H1 (cell line): ENCODE data around the gene SOBP. TPM values are rescaled to one million over a fixed set of nuclear protein-coding genes. Genes with fewer than 3 reads are reported as not detected.

ENCODE experiments used
- BRCA1 ChIP-seq: IDR thresholded peaks from 2 replicates; pipeline ENCODE4 v1.6.1; 2012; ENCODE audit warnings: low read depth, low read length, improper control_type of control experiment
- CTBP2 ChIP-seq: IDR thresholded peaks from 2 replicates; pipeline ENCODE4 v1.7.0; 2011; ENCODE audit warnings: borderline replicate concordance, mild to moderate bottlenecking, moderate library complexity, mixed read lengths, low read length; ENCODE audit not compliant: insufficient read depth, insufficient read length
- GTF2F1 ChIP-seq: IDR thresholded peaks from 2 replicates; pipeline ENCODE4 v1.6.1; 2012; ENCODE audit warnings: low read depth, low read length, improper control_type of control experiment, borderline replicate concordance
- SIRT6 ChIP-seq: IDR thresholded peaks from one replicate; pipeline ENCODE4 v1.7.1; 2012; ENCODE audit warnings: low read length, inconsistent platforms
- polyA plus RNA-seq, 7 experiments: library from polyadenylated mRNA; depleted of rRNA in 3 of 7; stranded (reverse) in 5 of 7; unstranded in 2 of 7; fragments of >200 nt in 5 of 7; fragments of 200-250 nt in 2 of 7; gene quantifications; 1 replicate in 5 of 7; 2 replicates in 1 of 7; 4 replicates in 1 of 7; pipeline versions ENCODE4 v1.2.1 to v1.2.3, GENCODE V29; 2011 to 2013; ENCODE audit warnings: missing spikeins in 2 of 7, mixed read lengths in 2 of 7
- total RNA-seq: library from RNA; stranded (reverse); fragmentation: NEBNext Ultra II Directional; extraction: Animal tissue kit (Norgen Biotek cat#: 25700); gene quantifications from 2 replicates; pipeline ENCODE4 v1.2.1, GENCODE V29; 2021

Gene SOBP
- total and polyA plus RNA-seq, 2 of the 8 experiments (the other 6 are each of a cell fraction or from before 2014, with no cell fraction given): 0.45 to 6.2 TPM

GRCh38 chr6:107616775-107617174 is 126.9 kb downstream of the SOBP start (continued):
- TF ChIP-seq CTBP2 (no peak), GTF2F1 (no peak), BRCA1 (no peak), SIRT6 (no peak)
